DND-41 (cell line): ENCODE results near the gene GABRA5.

Source experiments
- EZH2 ChIP-seq: IDR thresholded peaks from 3 replicates; pipeline ENCODE4 v1.6.1; 2012; ENCODE audit warnings: borderline replicate concordance, low read depth, mild to moderate bottlenecking, moderate library complexity, low read length, inconsistent platforms; ENCODE audit not compliant: severe bottlenecking
- TF ChIP-seq, protein P1 (sequence below): IDR thresholded peaks from 2 replicates; pipeline ENCODE4 v1.5.1; 2012; ENCODE audit warnings: borderline replicate concordance, low read length, moderate library complexity, mild to moderate bottlenecking; ENCODE audit not compliant: poor library complexity, severe bottlenecking; ENCODE audit errors: extremely low read depth

DNA sequence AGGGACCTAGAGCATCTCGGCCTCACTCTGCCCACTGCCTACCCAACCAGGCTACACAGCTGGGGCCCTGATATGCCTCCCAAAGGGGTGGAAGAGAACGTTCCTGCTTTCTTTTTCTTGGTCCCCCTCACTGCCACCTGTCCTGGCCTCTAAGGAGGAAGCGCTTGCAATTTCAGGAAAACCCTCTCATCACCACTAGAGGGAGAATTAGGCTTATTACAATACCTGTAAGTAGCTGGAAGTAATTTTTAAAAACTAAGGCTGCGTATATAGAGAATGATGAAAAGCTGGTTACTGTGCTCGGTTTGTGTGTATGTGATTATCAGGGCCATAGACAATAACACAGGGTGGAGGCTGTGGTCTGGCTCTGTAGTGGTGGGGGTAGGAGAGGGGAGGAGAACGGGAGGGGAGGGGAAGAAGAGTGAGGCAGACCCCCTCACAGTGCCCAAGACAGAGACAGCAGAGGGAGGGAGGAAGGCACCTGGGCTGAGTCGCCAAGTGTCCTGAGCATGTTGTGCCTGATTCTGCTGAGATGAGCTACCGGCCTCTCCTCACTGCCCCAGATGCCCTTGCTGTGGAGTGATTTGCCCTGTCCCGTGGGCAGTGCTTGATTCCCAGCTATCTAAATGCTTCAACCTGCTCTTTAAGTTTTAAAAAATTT lies 107.4 kb downstream of the GABRA5 start:
- TF ChIP-seq, protein P1, sequence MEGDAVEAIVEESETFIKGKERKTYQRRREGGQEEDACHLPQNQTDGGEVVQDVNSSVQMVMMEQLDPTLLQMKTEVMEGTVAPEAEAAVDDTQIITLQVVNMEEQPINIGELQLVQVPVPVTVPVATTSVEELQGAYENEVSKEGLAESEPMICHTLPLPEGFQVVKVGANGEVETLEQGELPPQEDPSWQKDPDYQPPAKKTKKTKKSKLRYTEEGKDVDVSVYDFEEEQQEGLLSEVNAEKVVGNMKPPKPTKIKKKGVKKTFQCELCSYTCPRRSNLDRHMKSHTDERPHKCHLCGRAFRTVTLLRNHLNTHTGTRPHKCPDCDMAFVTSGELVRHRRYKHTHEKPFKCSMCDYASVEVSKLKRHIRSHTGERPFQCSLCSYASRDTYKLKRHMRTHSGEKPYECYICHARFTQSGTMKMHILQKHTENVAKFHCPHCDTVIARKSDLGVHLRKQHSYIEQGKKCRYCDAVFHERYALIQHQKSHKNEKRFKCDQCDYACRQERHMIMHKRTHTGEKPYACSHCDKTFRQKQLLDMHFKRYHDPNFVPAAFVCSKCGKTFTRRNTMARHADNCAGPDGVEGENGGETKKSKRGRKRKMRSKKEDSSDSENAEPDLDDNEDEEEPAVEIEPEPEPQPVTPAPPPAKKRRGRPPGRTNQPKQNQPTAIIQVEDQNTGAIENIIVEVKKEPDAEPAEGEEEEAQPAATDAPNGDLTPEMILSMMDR, result peak; percentile 41
- no peak for TF ChIP-seq EZH2
